ENCODE data around the gene MGMT.

DNA sequence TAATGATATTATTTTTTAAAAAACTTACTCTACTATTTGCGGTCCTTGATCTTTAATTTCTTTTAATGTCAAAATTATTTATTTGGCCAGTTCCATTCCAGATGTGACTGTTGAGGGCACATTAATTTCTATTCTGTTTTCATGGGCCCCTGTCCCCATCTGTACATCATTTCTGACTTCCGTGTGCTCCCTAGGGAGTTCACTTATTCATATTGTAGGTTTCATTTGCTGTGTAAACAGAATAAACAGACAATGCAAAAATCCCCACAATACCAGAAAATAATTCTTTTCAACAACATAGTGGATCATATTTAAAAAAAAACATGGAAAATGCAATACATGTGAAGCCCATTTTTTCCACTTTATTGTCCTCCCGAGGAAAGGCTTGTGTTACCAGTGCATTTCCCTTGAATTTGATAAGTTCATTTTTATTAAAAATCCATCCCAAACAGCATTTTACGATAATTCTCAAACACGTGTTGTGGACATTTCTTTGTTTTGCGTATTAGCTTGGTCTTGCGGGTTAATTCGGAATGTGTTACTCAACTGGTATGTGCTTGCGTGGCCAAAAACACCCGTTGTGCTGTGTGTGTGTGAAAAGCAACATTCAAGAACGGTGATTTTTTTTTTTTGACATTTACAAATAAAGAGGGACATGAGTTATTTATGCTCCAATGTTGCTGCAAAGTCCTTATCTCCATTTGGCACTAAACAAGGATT, 138.4 kb downstream of the MGMT start:
- TF ChIP-seq, protein P1, sequence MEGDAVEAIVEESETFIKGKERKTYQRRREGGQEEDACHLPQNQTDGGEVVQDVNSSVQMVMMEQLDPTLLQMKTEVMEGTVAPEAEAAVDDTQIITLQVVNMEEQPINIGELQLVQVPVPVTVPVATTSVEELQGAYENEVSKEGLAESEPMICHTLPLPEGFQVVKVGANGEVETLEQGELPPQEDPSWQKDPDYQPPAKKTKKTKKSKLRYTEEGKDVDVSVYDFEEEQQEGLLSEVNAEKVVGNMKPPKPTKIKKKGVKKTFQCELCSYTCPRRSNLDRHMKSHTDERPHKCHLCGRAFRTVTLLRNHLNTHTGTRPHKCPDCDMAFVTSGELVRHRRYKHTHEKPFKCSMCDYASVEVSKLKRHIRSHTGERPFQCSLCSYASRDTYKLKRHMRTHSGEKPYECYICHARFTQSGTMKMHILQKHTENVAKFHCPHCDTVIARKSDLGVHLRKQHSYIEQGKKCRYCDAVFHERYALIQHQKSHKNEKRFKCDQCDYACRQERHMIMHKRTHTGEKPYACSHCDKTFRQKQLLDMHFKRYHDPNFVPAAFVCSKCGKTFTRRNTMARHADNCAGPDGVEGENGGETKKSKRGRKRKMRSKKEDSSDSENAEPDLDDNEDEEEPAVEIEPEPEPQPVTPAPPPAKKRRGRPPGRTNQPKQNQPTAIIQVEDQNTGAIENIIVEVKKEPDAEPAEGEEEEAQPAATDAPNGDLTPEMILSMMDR (IDR thresholded peaks at IDR 0.05), result no peak
- no peak for TF ChIP-seq POLR2A (IDR thresholded peaks at IDR 0.05)
